Fibroblast of the aortic adventitia (primary cell): Measurements from ENCODE around the gene FBXO44. TPM values are rescaled to one million over a fixed set of nuclear protein-coding genes. Genes with fewer than 3 reads are reported as not detected.

Source experiments
- DNase-seq: peaks from one replicate; pipeline ENCODE4 v3.0.0-alpha.2; 2010; ENCODE audit warnings: low read depth
- H3K4me3 ChIP-seq: 2 replicates; pipeline ENCODE4 v1.5.1; 2011; ENCODE audit warnings: low read depth, mild to moderate bottlenecking, control low read depth, low read length, moderate library complexity
- CTCF ChIP-seq: IDR thresholded peaks from 2 replicates; pipeline ENCODE4 v1.5.1; 2011; ENCODE audit warnings: mild to moderate bottlenecking, low read length, control low read depth, inconsistent platforms; ENCODE audit not compliant: insufficient read depth
- total RNA-seq: library from RNA; depleted of rRNA; stranded (reverse); fragments of >200 nt; gene quantifications from 2 replicates; pipeline ENCODE4 v1.2.3, GENCODE V29; 2012; ENCODE audit warnings: low replicate concordance

Gene FBXO44
- total RNA-seq, 1 donor: 8.1 TPM

GRCh38 chr1:11671205-11671543, 16.5 kb downstream of the FBXO44 start:
- no peak for DNase-seq
- no peak for TF ChIP-seq CTCF
- H3K4me3 ChIP-seq: no peak overlapping the region

GRCh38 chr1:11671544-11672286, 17.0 kb downstream of the FBXO44 start:
- no peak overlapping the region for H3K4me3 ChIP-seq
- no peak for DNase-seq
- TF ChIP-seq CTCF: no peak

- H3K4me3 ChIP-seq: no peak overlapping the region
- DNase-seq: no peak
- TF ChIP-seq CTCF: no peak
Observed at GRCh38 chr1:11673089-11673769, 18.6 kb downstream of the FBXO44 start.

GRCh38 chr1:11674488-11674887, 19.8 kb downstream of the FBXO44 start:
- no peak for TF ChIP-seq CTCF
- DNase-seq: no peak
- H3K4me3 ChIP-seq: no peak overlapping the region

GRCh38 chr1:11675325-11675724, 20.6 kb downstream of the FBXO44 start:
- no peak for TF ChIP-seq CTCF
- DNase-seq: no peak
- H3K4me3 ChIP-seq: no peak overlapping the region

- no peak overlapping the region for H3K4me3 ChIP-seq
- no peak for DNase-seq
- no peak for TF ChIP-seq CTCF
Observed at GRCh38 chr1:11676386-11677103, 21.9 kb downstream of the FBXO44 start.
